ENCODE data around the gene TEX52.

GRCh38 chr12:2895511-2895910 is 38.7 kb upstream of the TEX52 start:
- TF ChIP-seq CTCF (IDR thresholded peaks at IDR 0.05) (no peak), POLR2A (IDR thresholded peaks at IDR 0.05) (no peak), EP300 (IDR thresholded peaks at IDR 0.05; ENCODE audit: low read depth) (no peak)
